ENCODE results near the gene IRS2. TPM values are rescaled to one million over a fixed set of nuclear protein-coding genes. Genes with fewer than 3 reads are reported as not detected.

Gene IRS2
- total RNA-seq, 6 experiments from 2014 or later = 8.8 to 26.0 (median 17.5) TPM

DNA sequence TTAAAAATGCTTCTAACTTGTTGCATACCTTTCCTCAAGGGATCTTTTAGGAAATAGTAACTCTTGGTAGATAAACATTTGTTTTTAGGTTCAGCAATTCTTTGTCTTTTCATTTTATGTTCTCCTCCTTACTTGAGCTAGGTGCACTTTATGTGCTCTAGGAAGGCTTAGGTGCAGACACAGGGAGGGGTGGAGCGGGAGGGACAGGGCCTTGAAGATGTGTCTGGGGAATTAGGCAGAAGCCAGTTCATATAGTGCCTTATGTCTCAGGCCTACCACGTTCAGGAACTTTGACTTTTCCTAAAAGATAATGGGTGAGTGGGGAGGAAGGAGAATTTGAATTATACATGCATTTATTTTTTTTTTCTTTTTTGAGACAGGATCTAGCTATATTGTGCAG is 37.7 kb downstream of the IRS2 start:
- H3K36me3 ChIP-seq = peaks cover 0 to 7% (median 5%) of the 10 kb centered on the region in 4 donors
- no peak for ATAC-seq

DNA sequence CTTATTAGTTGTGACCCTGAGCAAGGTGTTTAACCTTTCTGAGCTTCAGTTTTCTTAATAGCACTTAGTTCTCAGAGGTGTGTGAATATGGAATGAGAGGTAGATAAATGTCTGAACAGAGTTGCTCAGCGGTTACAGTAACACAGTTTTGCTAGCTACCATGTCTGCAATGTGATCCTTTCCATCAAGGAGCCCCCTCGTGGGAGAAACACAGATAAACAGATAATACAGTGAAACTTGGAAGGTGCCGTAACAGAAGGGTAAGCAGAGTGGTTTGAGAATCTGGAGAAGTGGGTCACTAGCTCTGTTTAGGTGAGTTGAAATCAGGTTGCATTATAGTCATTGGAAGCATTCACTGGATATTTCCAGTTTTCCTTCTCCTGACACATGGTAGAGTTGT is 38.9 kb downstream of the IRS2 start:
- WGBS (ENCODE audit: insufficient coverage, low coverage, low lambda C conversion rate, missing lambda C conversion rate) = 73% methylated on average over 3 of the region's 3 CpGs
- TF ChIP-seq POLR2A (IDR thresholded peaks at IDR 0.05) = no peak
- TF ChIP-seq, protein P1, sequence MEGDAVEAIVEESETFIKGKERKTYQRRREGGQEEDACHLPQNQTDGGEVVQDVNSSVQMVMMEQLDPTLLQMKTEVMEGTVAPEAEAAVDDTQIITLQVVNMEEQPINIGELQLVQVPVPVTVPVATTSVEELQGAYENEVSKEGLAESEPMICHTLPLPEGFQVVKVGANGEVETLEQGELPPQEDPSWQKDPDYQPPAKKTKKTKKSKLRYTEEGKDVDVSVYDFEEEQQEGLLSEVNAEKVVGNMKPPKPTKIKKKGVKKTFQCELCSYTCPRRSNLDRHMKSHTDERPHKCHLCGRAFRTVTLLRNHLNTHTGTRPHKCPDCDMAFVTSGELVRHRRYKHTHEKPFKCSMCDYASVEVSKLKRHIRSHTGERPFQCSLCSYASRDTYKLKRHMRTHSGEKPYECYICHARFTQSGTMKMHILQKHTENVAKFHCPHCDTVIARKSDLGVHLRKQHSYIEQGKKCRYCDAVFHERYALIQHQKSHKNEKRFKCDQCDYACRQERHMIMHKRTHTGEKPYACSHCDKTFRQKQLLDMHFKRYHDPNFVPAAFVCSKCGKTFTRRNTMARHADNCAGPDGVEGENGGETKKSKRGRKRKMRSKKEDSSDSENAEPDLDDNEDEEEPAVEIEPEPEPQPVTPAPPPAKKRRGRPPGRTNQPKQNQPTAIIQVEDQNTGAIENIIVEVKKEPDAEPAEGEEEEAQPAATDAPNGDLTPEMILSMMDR (IDR thresholded peaks at IDR 0.05) = no peak
- intact Hi-C loops (cut with DNase I) = no loop called here

More for the DNA sequence above, 37.7 kb downstream of the IRS2 start:
- intact Hi-C loops (cut with DNase I) = no loop called here
- TF ChIP-seq POLR2A (IDR thresholded peaks at IDR 0.05) = no peak
- TF ChIP-seq, protein P1 (IDR thresholded peaks at IDR 0.05) = no peak
- H3K27ac ChIP-seq = no peak overlapping the region
- DNase-seq = no peak
- no peak overlapping the region for H3K4me3 ChIP-seq
- 63% methylated on average over 2 of the region's 2 CpGs for WGBS (ENCODE audit: insufficient coverage, low coverage, low lambda C conversion rate, missing lambda C conversion rate)
- H3K9me3 ChIP-seq = no peaks in the 10 kb centered on the region
- no peaks in the 10 kb centered on the region for H3K27me3 ChIP-seq
- no peaks in the 10 kb centered on the region for H3K4me1 ChIP-seq

DNA sequence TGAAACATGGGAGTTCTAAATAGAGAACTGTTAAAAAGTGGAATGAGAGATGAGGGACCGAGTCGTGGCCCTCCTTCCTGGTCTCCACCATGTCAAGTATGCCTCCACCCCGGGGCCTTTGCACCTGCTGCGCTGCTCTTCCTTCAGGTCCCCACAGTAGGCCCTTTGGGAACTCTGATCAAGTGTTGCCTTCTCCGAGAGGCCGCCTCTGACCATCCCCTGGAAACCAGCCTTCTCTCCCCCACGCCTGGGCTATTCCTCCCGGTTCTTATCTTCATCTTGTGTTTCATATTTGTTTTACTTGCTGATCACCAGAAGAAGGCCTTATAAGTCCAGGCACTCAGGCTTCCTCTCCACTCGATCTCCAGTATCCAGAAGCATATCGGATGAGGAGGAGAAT is 40.0 kb downstream of the IRS2 start:
- no peak overlapping the region for H3K27ac ChIP-seq
- H3K4me3 ChIP-seq = no peak overlapping the region
- intact Hi-C loops (cut with DNase I) = no loop called here
- ATAC-seq (no peak), DNase-seq (no peak)
- H3K36me3 ChIP-seq = no peaks in the 10 kb centered on the region
- no peak for TF ChIP-seq POLR2A (IDR thresholded peaks at IDR 0.05)
- TF ChIP-seq, protein P1 (IDR thresholded peaks at IDR 0.05) = no peak
- no peaks in the 10 kb centered on the region for H3K27me3 ChIP-seq
- no peaks in the 10 kb centered on the region for H3K9me3 ChIP-seq
- 96% methylated on average over 7 of the region's 10 CpGs for WGBS (ENCODE audit: insufficient coverage, low coverage, low lambda C conversion rate, missing lambda C conversion rate)
- H3K4me1 ChIP-seq = peaks cover 0 to 3% (median 0%) of the 10 kb centered on the region in 4 donors

More for the DNA sequence above, 38.9 kb downstream of the IRS2 start:
- Histone ChIP-seq H3K27me3 (no peaks in the 10 kb centered on the region), H3K27ac (no peak overlapping the region), H3K4me1 (peaks cover 0 to 3% (median 0%) of the 10 kb centered on the region in 4 donors), H3K36me3 (no peaks in the 10 kb centered on the region), H3K9me3 (no peaks in the 10 kb centered on the region), H3K4me3 (no peak overlapping the region)
- ATAC-seq = peak in 2 of 4 donors; percentile 26 to 31
- DNase-seq = no peak

DNA sequence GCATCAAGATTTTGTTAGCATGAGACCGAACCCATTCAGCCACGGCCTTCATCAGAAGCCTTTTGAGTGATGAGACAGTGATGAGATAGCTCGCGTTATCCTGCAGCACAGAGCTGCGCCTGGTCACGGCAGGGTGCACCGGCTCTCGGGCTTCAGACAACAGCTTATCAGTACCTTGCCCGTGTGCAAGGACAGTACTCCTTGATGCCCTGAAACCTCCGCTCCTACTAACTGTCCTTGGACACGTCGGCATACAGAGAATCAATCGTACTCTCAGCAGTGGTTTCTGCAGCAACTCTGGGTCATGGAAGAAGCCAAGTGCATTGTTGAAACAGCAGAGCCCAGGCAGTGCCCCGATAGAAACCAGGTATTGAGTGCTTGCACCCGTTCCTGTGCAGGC is 40.7 kb downstream of the IRS2 start:
- Histone ChIP-seq H3K36me3 (no peaks in the 10 kb centered on the region), H3K4me3 (no peak overlapping the region), H3K9me3 (no peaks in the 10 kb centered on the region), H3K27ac (no peak overlapping the region), H3K4me1 (peaks cover 0 to 3% (median 0%) of the 10 kb centered on the region in 4 donors), H3K27me3 (no peaks in the 10 kb centered on the region)
- intact Hi-C loops (cut with DNase I) = no loop called here
- no peak for DNase-seq
- no peak for ATAC-seq
- TF ChIP-seq POLR2A (IDR thresholded peaks at IDR 0.05) = no peak
- TF ChIP-seq, protein P1 (IDR thresholded peaks at IDR 0.05) = no peak
- WGBS (ENCODE audit: insufficient coverage, low coverage, low lambda C conversion rate, missing lambda C conversion rate) = 72% methylated on average over 8 of the region's 15 CpGs

DNA sequence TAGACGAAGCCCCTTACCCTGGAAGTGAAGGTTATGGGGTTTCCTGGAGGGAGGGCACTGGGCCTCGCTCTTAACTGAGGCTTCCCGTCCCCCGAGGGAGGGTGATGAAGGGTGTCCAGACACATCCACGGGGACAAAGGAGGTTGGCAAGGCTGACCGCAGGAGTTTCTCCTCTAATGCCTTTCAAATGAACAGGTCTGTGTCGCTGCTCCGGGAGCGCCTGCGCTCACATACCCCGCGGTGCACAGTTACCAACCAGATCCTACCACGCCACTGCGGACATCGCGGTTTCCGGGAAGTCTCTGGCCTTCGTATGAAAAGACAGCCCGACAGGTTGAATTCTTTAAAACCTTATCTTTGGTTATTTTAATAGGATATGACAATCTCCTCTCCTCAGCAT is 41.3 kb downstream of the IRS2 start:
- TF ChIP-seq POLR2A (IDR thresholded peaks at IDR 0.05) = no peak
- TF ChIP-seq, protein P1 (IDR thresholded peaks at IDR 0.05) = no peak
- Histone ChIP-seq H3K36me3 (no peaks in the 10 kb centered on the region), H3K27ac (no peak overlapping the region), H3K27me3 (no peaks in the 10 kb centered on the region), H3K4me3 (no peak overlapping the region), H3K4me1 (peaks cover 0 to 3% (median 0%) of the 10 kb centered on the region in 4 donors), H3K9me3 (no peaks in the 10 kb centered on the region)
- no peak for ATAC-seq
- intact Hi-C loops (cut with DNase I) = no loop called here
- DNase-seq = no peak
- 98% methylated on average over 12 of the region's 19 CpGs for whole genome bisulfite sequencing (ENCODE audit: insufficient coverage, low coverage, low lambda C conversion rate, missing lambda C conversion rate)
